Pancreas (tissue), 10 donors: ENCODE data around the gene NAV2. TPM values are rescaled to one million over a fixed set of nuclear protein-coding genes. Genes with fewer than 3 reads are reported as not detected.
A peak's percentile ranks its signal among the peaks of the same experiment; 100 is the strongest.

Experiments used
- ATAC-seq, 4 donors: fragments of 200-7000 bp; cut with Tn5 transposase; one replicate each; pipeline versions ENCODE4 v1.8.0 to v1.9.1; 2020; ENCODE audit warnings: mild to moderate bottlenecking in 4 of 4, moderate library complexity in 4 of 4
- DNase-seq, 6 donors: peaks; one replicate each; pipeline ENCODE4 v3.0.0-alpha.2; 2020
- FAIRE-seq: peaks from 2 replicates; lab custom pipeline; 2012; peaks lifted over from hg19 to GRCh38; lab: Jason Lieb, UNC
- H3K27ac ChIP-seq, 4 donors: fragments of 200-600 bp; sonication (generic); 1 replicate in 3 of 4; 2 replicates in 1 of 4; pipeline versions ENCODE4 v1.5.0 to v1.8.0; 2020
- H3K27me3 ChIP-seq, 4 donors: fragments of 200-600 bp; one replicate each; pipeline ENCODE4 v1.8.0; 2021
- H3K36me3 ChIP-seq, 3 donors: fragments of 200-600 bp; sonication (generic) in 1 of 3; one replicate each; pipeline versions ENCODE4 v1.5.0 to v1.8.0; 2020 to 2021
- H3K4me1 ChIP-seq, 3 donors: fragments of 200-600 bp; one replicate each; pipeline ENCODE4 v1.8.0; 2021
- H3K4me3 ChIP-seq, 4 donors: fragments of 200-600 bp; sonication (generic) in 2 of 4; one replicate each; pipeline versions ENCODE4 v1.5.0 to v1.8.0; 2020 to 2021
- H3K9me3 ChIP-seq, 4 donors: fragments of 200-600 bp; one replicate each; pipeline ENCODE4 v1.8.0; 2021
- CTCF ChIP-seq, 4 donors: fragments of 200-600 bp; sonication (generic) in 3 of 4; IDR thresholded peaks; one replicate each; pipeline versions ENCODE4 v1.5.0 to v1.8.0; 2021; ENCODE audit warnings: antibody characterized with exemption in 4 of 4
- WGBS, 2 donors: extraction: QIAGEN DNeasy Blood & Tissue Kit; methylation state at CpG; one replicate each; pipeline ENCODE4 v1.1.7; 2013; 5-methylcytosine and 5-hydroxymethylcytosine counted together
- intact Hi-C, 3 donors: fragments of 100-400 bp; cut with DNase I; formaldehyde crosslinking; loops; one replicate each; pipeline versions ENCODE4 v1.11.1 to v1.14.2; 2022
- polyA plus RNA-seq, 2 donors: library from polyadenylated mRNA; stranded (reverse); fragments of 200-250 nt; gene quantifications; one replicate each; pipeline ENCODE4 v1.2.3, GENCODE V29; 2013
- total RNA-seq, 6 donors: library from RNA; stranded (reverse); fragmentation: NEBNext Ultra II Directional in 4 of 6; extraction: Animal tissue kit (Norgen Biotek cat#: 25700) in 4 of 6; gene quantifications; one replicate each; pipeline versions ENCODE4 v1.2.1 to v1.2.4, GENCODE V29; 2021 to 2023
- donor health status: healthy with polysubstance abuse.
- donor health status: DM: no; HTN: no; CAD: no; lungs with moderate emphysema.
- donor health status: DM: no; HTN: no; CAD: no.
- donor health status: control.
- donor health status: control.
- donor health status: Bipolar disorder and iron deficiency.
- donor health status: DM: yes; HTN: yes; CAD: no.
- donor health status: DM: no; HTN: no; CAD: no.
- donor health status: DM: no; HTN: no; CAD: no.
- donor health status: DM: yes; HTN: yes; CAD: no.

NAV2 gene
- total and polyA plus RNA-seq, 8 donors, result 5.8 to 26.9 (median 16.3) TPM

GRCh38 chr11:19789245-19789644 lies 76.6 kb downstream of the NAV2 start:
- H3K27ac ChIP-seq, result no peak overlapping the region
- FAIRE-seq, result no peak
- H3K9me3 ChIP-seq, result no peaks in the 10 kb centered on the region
- ATAC-seq, result no peak
- TF ChIP-seq CTCF (IDR thresholded peaks at IDR 0.05), result no peak
- intact Hi-C loops, result no loop called here
- H3K4me1 ChIP-seq, result peaks cover 0 to 6% (median 3%) of the 10 kb centered on the region in 3 donors
- H3K27me3 ChIP-seq, result no peaks in the 10 kb centered on the region
- 86 to 95% methylated on average over 6 of the region's 6 CpGs for WGBS, 2 donors
- DNase-seq, result no peak
- H3K4me3 ChIP-seq, result no peak overlapping the region
- no peaks in the 10 kb centered on the region for H3K36me3 ChIP-seq

GRCh38 chr11:19789835-19790710 lies 77.4 kb downstream of the NAV2 start:
- intact Hi-C loops, result no loop called here
- H3K9me3 ChIP-seq, result no peaks in the 10 kb centered on the region
- peaks cover 0 to 6% (median 3%) of the 10 kb centered on the region in 3 donors for H3K4me1 ChIP-seq
- no peak for TF ChIP-seq CTCF (IDR thresholded peaks at IDR 0.05)
- WGBS, 2 donors, result 62 to 68% methylated on average over 10 of the region's 10 CpGs
- H3K27me3 ChIP-seq, result no peaks in the 10 kb centered on the region
- no peak overlapping the region for H3K4me3 ChIP-seq
- H3K36me3 ChIP-seq, result no peaks in the 10 kb centered on the region
- H3K27ac ChIP-seq, result no peak overlapping the region
- no peak for FAIRE-seq
- peak in 1 of 6 donors; percentile 19 for DNase-seq
- ATAC-seq, result peak in 3 of 4 donors; percentile 23 to 47 (median 31)

- 36 to 39% methylated on average over 8 of the region's 8 CpGs for WGBS, 2 donors
- H3K4me1 ChIP-seq, result peaks cover 0 to 6% (median 3%) of the 10 kb centered on the region in 3 donors
- FAIRE-seq (no peak), DNase-seq (peak in 4 of 6 donors; percentile 38 to 80 (median 65)), ATAC-seq (peak; percentile 59 to 83 (median 80))
- intact Hi-C loops, result no loop called here
- no peaks in the 10 kb centered on the region for H3K36me3 ChIP-seq
- H3K27me3 ChIP-seq, result no peaks in the 10 kb centered on the region
- TF ChIP-seq CTCF (IDR thresholded peaks at IDR 0.05), result no peak
- H3K9me3 ChIP-seq, result no peaks in the 10 kb centered on the region
- H3K27ac ChIP-seq, result peak overlapping the region in 1 of 4 donors; percentile 2
- no peak overlapping the region for H3K4me3 ChIP-seq
Measured at GRCh38 chr11:19790831-19791552, 78.4 kb downstream of the NAV2 start.

GRCh38 chr11:19792510-19792909 lies 79.9 kb downstream of the NAV2 start:
- intact Hi-C loops, result no loop called here
- Histone ChIP-seq H3K4me3 (no peak overlapping the region), H3K9me3 (no peaks in the 10 kb centered on the region), H3K27me3 (no peaks in the 10 kb centered on the region), H3K27ac (no peak overlapping the region), H3K4me1 (peaks cover 0 to 6% (median 3%) of the 10 kb centered on the region in 3 donors), H3K36me3 (no peaks in the 10 kb centered on the region)
- WGBS, 2 donors, result 80 to 84% methylated on average over 2 of the region's 2 CpGs
- ATAC-seq (no peak), DNase-seq (no peak), FAIRE-seq (no peak)
- no peak for TF ChIP-seq CTCF (IDR thresholded peaks at IDR 0.05)
